Stimulated activated CD4-positive, alpha-beta T cell treated with anti-CD3 and anti-CD28 coated beads, Interleukin-1b, Interleukin-23, amount 100 ng/mL, for 4 hours (primary cell): ENCODE results near the gene KCNJ4.

ENCODE experiments used
- DNase-seq, 2 donors: peaks; one replicate each; pipeline ENCODE4 v3.0.0-alpha.2; 2020; ENCODE audit warnings: low read depth in 2 of 2

The KCNJ4 gene

DNA sequence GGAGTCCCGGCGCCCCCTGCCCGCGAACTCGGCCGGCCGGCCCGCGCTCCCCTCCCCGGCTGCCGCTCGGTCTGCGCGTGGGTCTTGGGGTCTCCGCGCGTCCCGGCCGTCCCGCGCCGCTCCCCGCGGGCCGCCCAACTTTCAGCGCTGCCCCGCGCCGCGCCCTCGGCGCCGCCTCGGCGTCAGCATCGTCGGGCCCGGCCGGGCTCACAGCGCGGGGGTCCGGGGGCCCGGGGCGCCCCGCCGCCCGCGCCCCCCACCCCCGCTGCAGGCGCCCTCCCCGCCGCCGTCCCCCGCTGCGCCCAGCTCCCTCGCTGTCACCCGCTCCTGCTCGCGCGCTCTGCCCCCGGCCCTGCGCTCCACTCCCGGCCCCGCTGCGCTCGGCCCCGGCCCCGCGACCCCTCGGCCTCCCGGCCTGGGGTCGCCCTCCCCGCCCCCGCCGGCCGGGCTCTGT, at the start of gene KCNJ4:
Gene KCNJ4, minus strand, starts transcription at position 124 of the 454 bp plus-strand sequence. CDS start 27,067 bp downstream, outside the sequence.
- no peak for DNase-seq

DNA sequence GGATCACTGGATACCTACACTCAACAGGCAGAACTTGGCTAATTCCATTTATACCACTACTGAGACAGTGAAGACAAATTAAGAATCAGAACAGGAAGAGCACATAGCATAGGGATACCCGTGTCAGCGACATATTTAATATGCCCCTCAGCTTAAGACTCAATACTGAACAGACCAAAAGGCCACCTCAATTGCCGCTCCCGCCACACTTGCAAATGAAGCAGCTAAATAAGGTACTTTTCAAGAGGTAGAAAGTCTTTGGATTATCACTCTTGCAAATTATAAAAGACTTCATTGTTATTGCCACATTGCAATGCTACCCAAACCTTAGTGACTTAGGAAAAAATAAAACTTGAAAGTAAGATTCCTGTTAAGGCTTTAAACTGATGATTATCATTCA, 48.0 kb upstream of the KCNJ4 start:
- DNase-seq, result no peak

DNA sequence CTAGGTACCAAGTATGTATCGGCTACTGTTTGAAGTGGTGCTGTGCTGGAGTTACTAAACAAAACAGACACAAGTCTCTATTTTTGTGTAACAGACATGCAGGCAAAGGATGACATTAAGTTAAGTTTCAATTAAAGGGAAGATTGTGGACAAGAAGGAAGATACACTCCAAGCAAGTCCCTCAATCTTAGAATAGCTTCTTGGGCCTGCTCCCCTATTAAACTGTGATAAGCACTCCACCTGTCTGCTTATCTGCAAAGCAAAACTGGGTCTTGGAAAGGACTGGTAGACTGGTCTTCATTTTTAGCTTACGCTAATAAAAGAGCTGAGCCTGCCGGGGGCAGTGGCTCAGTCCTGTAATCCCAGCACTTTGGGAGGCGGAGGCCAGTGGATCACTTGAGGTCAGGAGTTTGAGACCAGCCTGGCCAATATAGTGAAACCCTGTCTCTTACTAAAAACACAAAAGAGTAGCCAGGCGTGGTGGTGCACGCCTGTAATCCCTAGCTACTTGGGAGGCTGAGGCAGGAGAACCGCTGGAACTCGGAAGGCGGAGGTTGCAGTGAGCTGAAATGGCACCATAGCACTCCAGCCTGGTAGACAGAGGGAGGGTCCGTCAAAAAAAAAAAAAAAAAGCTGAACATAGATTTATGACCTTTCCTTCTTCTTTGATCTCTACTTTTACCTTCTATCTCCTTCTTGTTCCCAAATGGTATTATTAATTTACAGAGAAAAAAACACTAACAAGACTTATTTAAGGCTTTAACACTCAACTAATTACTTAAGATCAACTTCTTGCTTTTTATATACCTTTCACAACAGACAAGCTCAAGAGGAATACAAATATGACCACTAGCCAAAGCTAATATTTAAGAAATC, 47.0 kb upstream of the KCNJ4 start:
- no peak for DNase-seq

DNA sequence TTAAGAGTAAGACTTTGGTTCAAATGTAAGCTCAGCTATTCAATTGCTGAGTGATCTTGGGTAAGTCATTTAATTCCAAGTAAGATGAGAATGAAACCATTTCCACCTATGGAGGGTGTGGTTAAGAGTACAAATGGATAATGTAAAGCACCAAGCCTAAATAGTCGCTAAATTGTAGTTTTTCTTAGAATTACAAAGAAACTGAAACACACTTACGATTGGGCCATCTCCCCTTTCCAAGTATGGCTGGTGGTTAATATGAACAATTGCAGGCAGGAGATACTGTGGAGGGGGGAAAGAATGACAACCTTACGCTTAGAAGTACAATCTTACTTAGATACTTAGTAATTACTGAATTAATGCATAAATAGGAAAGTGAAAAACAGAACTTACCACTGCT, 42.9 kb upstream of the KCNJ4 start:
- DNase-seq, result no peak

DNA sequence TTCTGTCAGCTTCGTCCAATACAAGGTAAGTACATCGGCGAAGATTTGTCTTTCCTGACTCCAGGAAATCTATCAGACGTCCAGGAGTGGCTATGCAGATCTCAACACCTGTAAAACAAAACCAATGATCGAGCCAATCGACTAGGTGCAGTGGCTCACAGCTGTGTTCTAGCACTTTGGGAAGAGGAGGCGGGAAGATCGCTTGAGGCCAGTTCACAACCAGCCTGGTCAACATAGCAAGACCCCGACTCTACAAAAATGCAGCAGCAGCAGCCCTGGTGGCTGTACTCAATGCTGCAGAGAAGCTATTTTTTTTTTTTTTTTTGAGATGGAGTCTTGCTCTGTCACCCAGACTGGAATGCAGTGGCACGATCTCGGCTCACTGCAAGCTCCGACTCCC, 39.9 kb upstream of the KCNJ4 start:
- DNase-seq, result no peak

DNA sequence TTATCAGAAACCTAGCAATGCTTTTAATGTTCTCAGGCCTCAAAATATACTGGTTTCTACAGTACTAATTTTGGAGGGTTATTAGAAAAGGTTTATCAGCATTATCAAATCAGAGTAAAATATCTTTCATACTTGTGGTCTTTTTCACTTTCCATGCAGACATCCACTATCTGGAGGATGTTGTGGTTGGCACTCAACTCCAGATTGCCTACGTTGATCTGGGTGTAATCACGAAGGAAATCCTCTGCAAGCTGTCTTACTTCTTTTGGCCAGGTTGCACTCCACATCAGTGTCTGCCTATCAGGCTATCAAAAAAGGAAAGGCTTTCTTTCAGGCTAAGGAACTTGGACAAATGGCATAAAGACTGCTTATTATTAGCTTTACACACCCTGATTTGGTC, 39.5 kb upstream of the KCNJ4 start:
- no peak for DNase-seq

DNA sequence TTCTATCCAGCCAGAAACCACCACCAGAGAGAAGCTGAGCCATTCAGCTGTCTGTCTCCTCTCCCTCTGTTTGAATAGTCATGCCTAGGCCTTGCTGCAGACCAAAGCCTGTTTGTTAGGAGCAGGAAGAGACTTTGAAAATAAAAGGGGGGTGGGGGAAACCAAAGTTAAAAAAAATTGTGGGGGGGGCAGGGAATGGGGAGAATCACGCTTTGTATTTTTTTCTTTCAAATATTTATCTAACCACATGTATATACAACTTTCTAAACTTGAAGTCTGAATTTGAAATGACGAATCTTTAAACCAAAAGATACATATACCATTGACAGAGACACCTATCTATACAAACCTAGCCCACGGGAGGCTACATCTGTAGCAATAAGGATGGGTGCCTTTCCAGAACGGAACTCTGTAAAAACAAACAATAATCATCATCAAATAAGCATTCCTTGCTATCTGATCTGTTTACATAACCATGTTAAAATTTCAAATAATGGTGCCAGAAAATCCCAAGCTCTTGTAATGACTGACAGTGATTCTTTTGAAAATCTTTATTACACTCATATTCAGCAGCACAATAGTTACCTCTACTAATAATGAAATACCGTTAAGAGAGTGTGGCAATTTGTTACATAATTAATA, 36.8 kb upstream of the KCNJ4 start:
- no peak for DNase-seq

DNA sequence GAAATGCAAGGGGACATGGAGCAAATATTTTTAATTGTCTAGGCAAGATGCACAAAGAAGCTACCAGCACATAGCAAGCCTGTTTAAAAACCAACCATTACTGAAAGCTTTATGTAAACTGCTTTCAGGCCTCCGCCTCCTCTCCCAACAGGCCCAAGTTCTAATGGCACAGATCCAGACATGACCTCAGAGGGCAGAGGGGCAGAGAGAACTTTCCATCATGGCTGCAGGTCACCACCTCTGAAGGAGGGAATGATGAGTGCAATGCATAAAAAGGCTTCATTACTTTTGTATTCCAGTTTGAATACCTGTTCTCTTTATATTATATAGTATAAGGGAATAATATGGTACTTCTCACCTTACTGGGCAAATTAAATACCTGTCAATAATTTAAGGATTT, 35.9 kb upstream of the KCNJ4 start:
- DNase-seq, result no peak

DNA sequence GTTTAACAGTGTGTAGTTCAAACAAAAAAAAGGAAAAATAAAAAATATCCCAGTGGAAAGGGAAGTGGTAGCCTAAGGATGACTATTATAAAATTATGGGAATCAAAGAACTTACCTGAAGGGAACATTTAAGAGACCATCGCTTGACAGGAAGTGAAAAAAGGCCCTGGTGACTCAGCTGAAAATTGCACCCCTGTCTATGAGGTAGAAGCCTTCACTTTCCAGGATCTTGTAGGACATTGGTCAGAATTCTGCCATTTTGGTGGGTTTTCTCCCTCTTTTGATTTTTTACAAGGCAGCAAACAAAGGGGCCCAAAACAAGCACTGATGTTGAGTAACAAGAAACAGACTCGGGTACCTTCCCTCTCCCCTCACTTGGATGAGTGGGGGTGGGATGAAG, 35.5 kb upstream of the KCNJ4 start:
- DNase-seq, result no peak

DNA sequence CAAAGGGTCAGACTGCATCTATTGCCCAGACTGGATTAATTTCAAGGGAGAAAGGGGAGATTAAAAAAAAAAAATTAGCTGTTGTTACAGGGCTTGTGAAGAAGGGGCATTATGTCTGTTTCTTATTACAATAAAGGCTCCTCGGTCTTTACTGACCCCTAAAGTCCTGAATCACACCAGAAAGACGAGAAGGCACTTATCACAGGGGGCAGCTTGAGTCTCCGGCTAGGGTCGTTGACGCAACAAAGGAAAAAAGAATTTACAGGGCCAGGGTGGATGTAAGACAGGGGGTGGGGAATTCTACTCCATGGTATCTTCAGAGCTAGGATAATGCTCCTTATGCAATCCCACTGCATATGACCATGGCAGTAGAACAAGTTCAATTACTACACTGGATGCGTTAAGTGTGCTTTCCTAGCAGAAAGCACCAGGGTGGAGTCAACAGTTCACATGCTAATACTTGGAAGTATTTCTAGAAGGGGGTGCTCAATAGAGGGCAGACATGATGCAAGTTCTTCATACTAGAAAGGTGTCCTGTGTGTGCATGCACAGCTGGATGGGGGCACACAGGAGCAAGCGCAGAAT, 34.7 kb upstream of the KCNJ4 start:
- no peak for DNase-seq

DNA sequence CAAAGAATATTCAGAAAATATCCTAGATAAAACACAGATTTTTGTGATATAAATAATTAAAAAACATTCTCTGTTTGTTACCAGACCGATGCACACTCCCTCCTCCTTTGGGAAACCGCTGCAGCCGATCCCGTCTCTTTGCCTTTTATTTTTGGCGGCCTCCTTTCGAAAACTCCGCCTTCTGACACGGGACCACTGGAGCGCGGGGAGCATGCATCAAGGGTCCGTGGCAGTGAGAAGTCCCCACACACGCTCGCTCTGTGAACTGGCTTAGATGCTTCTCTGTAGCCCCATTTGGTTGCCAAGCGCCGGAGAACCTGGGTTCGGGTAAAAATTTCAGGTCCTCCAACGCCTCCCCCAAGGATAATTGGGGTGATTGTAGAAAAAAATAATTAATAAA, 34.1 kb upstream of the KCNJ4 start:
- DNase-seq, result no peak

DNA sequence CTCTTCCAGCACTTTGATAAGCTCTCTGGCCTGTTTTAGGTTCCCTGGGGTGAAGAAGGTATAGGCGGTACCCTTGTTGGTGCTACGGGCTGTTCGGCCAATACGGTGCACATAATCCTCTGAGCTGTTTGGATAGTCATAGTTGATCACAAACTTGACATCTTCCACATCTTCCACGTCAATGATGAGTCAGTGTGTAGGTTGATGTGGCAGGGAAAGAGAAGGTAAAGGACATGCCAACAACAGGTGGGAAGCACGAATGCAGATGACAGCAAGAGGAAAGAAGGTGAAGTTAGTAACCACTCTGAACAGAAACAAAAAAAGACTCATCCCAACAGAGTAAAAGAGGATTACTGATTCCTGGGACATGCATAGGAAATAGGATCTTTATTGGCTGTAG, 32.9 kb upstream of the KCNJ4 start:
- DNase-seq, result no peak

DNA sequence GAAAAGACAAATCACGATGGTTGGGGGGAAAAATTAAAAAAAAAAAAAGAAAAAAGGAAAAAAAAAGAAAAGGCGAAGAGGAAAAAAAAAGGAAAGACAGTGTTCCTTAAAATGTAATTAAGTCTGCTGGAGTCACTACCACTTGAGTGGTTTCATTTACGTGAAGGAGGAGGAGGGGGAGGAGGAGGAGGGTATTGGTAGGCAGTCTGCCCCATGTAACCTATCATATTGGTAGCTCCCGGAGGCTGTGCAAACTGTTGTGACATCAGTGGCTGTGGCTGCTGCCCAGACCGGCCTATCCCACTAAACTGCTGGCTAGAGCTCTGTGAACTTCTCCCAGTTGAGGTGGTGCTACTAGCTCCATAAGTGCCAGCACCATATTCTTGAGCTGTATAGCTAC, 30.8 kb upstream of the KCNJ4 start:
- no peak for DNase-seq

DNA sequence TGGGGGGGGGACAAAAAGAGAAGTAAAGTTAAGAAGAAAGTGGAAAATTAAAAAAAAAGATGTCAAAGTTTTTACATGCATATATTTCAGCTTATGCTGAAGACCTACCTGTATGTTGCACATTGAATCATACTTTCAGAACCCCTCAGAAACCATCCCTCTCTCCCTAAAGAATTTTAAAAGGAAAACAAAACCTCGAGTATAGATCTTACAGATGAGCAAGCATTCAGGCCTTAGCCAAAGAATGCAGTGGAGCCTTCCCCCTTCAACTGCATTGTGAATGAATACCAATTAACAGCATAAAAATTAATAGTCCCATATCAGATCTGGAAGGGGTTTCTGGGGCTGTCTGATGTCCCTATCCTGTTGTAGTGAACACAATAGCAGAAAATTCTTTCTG, 29.2 kb upstream of the KCNJ4 start:
- DNase-seq, result no peak

DNA sequence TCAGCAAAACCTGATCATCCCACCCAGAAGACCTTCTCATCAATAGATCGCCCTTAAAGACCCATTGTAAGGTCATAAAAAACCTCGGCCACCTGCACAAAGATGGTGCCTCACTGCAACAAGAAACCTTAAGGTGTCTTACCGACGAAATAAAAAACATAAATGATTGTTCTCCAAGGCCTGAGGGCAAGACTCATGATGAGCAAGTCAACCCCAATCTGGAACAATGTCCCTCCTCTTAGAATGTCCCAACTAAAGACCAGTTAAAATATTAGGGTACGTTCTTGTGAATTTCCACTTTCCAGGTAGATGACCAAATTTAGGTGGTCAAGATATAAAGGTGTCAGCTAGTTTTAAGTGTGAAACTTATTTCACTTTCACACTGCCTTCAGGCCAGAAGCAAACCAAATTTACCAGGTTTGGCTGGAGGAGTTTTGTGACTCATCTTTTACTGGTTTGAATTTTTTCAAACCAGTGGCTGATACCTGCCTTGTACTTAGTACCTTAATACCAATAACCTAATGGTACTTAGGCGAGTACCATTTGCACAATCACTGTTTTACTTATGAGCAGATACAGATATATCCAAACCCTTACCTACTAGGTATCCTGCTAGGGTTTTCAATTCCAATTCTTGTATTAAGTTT, 27.8 kb upstream of the KCNJ4 start:
- no peak for DNase-seq

DNA sequence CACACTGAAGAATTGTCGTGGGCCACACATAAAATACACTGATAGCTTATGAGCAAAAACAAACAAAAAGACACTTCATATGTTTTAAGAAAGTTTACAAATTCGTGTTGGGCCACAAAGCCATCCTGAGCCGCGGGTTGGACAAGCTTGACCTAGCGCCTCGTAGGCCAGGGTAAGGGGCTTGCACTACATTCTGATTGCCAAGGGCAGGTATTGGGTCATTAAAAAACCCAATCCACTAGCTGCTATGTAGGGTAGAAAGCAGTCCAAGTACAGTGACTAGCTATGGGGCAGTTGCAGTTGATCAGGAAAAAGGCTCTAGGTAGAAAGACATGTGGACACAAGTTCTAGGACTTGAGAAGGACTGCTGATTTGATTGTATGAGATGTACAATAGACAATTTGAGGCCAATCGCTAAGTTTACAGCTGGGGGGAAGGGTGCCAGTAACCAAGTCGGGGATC, 26.9 kb upstream of the KCNJ4 start:
- DNase-seq, result no peak

DNA sequence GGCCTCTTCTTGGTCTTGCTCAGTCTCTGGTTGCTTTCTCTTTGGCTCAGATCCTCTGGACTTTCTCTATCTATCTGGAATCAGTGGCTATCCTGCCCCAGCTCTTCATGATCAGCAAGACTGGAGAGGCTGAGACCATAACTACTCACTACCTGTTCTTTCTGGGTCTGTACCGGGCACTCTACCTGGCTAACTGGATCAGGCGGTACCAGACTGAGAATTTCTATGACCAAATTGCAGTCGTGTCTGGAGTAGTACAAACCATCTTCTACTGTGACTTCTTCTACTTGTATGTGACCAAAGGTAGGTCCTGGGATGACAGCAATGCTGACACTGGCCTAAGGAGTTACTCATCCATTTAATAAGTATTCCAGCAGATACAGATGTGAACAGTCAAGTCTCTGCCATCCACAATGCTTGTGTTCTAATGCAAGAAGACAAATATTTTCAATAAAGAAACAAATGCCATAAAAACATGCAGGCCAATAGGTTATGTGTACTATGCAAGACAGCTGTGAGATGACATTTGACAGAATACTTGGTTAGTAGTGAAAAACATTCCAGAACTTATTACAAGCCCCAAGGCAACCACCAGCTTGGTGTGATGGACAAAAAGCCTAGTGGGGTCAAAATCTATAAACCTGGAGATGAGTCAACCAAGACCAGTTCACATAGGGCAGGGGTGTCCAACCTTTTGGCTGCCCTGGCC, 26.3 kb upstream of the KCNJ4 start:
- no peak for DNase-seq

DNA sequence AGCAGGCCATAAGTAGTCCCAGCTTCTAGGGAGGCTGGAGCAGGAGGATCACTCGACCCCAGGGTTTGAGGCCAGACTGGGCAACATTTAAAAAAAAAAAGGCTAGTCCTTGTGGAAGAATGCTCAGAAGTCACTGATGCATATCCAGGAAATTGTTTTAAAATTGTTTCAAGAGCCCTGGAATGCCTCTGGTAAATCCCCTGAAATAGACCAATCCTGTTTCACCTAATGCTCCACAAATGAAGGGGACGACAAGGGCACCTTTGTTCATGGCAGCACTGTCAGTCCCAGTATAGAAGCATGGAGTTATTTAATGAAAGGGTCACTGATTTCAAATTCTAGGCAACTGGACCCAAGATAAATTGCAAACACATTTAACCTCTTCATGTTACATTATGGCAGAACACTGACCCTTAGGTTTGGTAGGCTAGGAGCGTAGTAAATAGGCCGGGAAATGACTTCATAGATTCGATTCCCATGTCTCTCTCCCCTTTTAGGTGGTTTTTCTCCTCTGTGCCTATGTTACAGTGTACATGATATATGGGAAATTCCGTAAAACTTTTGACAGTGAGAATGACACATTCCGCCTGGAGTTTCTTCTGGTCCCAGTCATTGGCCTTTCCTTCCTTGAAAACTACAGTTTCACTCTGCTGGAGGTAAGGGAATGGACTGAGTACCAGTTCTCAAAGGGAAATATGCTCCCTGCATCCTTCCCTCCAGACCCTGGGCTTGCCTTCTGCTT, 24.3 kb upstream of the KCNJ4 start:
- DNase-seq, result no peak

DNA sequence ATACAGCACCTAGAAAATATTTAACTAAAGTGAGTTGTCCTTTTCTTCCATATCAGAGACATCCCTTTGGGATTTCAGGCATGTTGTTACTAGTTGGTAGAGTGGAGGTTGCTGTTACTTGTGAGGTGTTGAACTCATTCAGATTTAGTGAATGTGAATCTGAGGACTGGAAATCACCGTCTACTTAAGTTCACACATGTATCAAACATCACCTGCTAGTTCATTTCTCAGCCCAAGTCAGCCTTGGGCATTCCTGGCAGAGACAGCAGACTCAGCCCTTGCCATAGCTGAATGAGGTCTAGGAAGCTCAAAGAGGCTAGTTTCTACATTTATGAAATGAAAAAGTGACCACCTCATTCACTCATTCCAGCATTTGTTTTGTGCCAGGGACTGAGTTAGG, 22.6 kb upstream of the KCNJ4 start:
- no peak for DNase-seq

DNA sequence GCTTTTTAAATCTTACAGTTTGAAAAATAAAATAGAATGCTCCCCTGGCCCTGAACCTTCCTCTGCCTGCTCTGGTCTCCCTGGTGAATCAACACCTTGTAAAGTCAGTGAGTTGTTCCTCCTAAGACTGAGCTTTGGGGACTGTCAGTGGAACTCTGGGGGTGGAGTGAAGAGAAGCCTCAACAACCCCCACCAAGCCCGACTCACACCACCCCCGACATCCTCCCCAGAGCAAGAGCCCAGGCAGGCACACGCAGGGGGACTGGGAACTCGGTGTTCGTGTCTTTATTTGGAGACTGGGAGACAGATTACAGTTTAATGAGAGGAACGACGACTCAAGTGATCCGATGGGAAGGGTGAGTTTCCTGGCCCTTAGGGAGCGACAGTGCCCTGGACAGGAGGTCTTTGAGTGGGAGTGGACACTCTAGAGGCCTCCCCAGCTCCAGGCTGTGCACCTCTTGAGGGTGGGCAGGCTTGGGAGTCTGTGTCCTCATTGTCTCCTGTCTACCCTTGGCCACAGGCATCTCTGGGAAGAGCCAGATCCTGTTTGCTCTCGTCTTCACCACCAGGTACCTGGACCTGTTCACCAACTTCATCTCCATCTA, 19.1 kb upstream of the KCNJ4 start:
- DNase-seq, result no peak

DNA sequence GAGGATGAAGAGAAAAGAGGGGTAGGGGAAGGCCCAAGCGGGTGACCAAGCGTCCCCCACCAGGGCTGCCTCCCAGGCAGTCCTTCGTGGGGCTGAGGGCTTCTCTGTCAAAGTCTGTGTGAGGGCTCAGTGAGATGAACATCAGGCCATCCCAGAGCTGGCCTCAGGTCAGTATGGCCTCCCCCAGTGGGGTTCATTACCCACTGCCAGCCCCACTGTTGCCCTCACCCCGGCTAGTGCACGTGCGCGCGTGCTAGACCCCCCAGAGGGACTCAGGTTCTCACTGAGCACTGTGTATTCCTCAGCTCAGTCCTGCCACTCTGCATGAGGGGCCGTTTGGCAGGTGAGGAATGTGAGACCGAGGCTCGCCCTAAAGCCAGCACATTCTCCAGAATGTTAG, 16.2 kb upstream of the KCNJ4 start:
- no peak for DNase-seq
